8988T (cell line): ENCODE data around the gene KBTBD7.

ENCODE experiments used
- DNase-seq: peaks from one replicate; pipeline ENCODE4 v3.0.0; 2011

The KBTBD7 gene, protein sequence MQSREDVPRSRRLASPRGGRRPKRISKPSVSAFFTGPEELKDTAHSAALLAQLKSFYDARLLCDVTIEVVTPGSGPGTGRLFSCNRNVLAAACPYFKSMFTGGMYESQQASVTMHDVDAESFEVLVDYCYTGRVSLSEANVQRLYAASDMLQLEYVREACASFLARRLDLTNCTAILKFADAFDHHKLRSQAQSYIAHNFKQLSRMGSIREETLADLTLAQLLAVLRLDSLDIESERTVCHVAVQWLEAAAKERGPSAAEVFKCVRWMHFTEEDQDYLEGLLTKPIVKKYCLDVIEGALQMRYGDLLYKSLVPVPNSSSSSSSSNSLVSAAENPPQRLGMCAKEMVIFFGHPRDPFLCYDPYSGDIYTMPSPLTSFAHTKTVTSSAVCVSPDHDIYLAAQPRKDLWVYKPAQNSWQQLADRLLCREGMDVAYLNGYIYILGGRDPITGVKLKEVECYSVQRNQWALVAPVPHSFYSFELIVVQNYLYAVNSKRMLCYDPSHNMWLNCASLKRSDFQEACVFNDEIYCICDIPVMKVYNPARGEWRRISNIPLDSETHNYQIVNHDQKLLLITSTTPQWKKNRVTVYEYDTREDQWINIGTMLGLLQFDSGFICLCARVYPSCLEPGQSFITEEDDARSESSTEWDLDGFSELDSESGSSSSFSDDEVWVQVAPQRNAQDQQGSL

DNA sequence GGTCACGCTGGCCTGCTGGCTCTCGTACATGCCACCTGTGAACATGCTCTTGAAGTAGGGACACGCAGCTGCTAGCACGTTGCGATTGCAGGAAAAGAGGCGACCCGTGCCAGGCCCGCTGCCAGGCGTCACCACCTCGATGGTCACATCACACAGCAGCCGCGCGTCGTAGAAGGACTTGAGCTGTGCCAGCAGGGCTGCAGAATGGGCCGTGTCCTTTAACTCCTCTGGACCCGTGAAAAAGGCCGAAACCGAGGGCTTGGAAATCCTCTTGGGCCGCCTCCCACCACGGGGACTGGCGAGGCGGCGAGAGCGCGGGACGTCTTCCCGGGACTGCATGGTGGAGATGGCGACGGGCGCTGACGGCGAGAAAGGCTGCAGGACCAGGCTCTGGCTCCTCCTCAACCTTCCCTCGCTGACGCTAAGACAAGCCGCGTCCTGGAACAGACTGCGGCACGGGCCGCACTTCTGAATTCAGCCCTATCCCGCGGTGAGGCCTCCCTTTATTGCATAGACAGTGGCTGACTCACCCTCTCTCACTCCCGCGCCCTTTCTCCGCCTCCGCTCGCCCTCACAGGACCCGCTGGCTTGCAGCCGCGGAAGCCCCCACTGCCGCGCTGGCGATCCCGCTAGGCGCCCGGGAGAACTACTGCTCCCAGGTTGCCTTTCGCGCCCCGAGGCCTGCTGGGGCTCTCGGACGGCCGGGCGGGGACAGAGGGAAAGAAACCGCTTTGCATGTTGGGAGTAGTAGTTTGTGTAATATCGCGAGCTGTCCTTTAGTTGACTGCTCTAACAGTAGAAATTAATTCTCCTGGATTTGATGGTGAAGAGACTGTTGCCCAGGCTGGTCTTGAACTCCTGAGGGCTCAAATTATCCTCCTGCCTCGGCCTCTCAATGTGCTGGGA is at the start of gene KBTBD7:
TSS of gene KBTBD7 (minus strand) at position 651 of the 906 bp plus-strand sequence. CDS start at position 339, 312 bp downstream.
- peak; percentile 56 for DNase-seq

DNA sequence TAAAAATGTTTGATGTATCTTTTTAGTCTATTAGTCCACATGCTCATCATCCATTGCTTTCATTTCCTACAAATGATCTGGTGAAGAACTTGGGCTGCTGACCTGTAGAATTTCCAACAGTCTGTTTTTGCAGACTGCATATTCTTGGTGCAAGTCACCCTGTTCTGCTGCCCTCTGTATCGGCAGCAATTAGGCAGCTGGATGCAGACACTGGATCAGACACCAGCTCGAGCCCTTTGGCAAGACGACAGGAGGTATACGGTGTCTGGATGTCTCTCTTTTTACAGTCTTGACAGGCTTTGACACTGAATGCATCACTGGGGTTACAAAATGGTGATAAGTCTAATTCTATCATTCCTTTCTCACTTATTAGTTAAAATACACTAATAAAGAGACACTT is 47.3 kb upstream of the KBTBD7 start:
- no peak for DNase-seq

DNA sequence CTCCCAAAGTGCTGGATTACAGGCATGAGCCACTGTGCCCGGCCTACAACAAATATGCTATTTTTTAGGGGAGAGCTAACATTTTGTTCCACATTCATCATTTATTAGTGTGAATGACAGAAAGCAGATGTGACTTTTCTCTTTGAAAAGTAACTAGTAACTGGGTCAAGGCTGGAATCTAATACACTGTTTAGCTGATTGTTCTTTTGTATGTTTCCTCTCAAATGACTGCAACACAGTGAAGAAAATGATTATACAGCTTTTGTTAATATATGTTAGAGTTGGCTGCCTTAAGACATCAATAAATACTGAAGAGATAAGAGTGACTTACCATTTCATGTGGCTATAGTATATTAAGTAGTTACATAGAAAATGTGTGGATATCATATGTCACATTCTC is 42.0 kb upstream of the KBTBD7 start:
- DNase-seq = no peak

DNA sequence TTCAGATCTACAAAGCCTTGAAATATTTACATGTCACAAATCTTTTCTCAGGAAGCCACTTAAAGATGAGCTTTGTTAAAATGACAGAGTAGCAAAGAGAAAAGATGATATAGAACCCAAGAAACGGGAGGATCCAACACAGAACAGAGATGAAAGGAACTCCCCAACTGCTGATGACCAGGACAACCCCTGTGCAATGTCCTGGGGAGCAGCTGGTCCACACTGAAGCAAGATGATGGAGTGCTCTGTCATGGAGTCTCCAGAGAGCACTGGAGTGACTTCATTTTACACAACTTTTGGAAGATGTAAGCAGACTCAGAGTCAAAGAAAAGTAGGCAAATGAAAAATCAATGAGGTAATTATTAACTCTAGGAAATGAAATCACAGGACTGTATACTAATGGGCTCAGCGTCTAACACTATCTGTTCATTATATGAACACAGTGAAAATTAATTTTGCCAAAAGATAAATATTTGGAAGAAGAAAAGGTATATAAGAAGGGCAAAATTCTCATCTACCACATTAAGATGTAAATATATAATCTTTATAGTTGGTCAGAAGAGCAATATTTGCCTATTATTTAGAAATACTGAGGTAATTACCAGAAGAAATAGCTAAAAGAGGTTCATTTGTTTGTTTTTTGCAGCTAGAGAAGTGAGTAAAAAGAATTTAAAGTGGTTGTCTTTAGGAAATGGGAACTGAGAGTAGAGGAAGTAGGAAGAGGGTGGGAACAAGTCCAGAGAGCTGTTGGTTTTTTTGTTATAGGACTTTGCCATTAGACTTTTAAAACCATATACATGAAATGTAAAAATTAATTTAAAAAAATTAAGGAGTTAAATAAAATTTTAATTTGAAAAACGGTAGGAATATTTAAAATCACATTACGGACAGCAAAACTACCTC is 38.5 kb upstream of the KBTBD7 start:
- DNase-seq = no peak

DNA sequence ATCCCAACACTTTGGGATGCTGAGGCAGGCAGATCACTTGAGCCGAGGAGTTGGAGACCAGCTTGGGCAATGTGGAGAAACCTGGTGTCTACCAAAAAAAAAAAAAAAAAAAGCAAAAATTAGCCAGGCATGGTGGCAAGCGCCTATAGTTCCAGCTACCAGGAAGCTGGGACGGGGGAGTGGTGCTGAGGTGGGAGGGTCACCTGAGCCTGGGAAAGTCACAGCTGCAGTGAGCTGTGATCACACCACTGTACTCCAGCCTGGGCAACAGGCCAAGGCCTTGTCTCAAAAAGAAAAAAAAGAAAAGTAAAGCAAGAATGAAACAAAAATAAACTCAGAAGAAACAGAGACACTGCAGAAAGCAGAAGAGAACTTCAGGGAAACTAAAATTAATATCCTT is 37.4 kb upstream of the KBTBD7 start:
- DNase-seq = no peak

DNA sequence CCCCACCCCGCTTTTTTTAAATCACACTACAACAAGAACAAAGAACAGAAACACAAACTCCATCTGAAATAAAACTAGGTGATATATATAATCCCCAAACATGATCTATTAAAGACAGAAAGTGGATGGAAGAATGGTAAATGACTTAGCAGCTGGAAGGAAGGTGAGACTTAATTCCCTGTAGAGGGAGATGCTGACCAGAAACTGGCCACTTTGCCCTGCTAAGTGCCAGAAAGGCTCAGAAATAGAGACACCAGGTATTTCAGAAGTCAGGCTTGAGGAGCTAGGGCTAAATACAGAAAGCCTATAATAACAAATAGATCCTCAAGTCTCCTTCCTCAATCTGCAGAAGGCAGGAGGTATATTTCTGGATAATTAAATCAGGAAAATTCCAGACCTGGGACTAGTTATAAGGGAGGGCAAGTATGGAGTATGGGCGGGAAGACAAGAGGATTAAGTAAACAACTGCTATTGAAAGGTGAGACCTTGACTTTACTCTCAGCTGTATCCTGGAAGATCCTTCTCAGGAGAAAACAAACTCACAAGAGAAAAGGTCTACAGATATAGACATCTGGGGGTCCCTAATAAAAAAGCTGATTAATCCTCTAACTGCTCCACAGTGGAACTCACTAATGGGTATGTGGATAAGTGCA is 36.8 kb upstream of the KBTBD7 start:
- DNase-seq = no peak

DNA sequence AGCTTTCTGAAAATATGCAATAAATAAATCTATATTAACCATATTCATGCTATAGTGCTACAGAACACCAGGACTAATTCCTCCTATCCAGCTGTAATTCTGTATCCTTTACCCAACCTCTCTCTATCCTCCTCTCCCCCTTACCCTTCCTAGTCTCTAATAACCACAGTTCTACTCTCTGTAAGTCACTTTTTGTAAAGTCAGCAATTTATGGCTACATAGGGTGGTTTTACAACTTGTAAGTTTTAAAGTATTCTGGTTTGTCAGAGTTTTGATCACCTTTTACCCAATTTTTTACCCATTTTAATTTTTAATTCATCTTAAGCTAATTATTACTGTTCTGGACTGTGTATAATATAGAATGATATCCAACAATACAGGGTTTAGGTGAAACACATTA is 35.0 kb upstream of the KBTBD7 start:
- DNase-seq = no peak

DNA sequence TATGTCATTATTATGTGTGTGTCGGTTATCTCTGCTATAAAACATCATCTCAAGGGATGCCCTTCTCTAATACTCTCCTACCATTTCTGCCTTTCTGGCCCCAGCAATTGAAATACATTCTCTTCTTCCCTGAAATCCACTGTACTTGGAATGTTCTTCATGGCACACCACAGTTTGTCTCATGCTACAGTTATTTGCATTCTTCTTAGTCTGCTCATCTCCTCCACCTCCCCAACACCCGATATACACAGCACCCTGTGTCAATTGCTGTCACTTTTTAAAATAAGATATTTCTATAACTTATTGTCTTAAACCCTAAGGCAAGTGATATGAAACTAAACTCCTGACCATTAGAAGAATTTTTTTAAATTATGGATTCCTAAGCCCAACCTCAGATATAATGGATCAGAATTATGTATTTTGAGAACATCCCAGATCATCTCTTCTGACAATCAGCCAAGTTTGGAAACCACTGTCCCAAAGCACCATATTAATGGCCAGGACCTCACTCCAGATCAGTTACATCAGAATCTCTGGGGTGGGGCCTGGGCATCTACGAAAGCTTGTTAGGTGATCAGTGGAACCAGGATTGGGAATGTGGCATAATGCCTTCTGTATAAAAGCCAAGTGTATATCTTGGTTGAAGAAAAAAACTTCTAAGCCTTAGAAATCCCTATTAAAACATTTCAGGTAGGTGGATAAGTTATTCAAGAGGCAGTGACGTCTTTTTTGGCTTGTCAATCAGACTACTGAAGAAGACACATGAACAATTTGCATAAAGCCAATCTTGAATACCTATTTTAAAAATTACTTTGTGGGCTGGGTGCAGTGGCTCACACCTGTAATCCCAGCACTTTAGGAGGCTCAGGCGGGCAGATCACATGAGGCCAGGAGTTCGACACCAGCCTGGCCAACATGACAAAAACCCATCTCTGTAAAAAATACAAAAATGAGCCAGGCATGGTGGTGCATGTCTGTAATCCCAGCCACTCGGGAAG is 30.0 kb upstream of the KBTBD7 start:
- DNase-seq = no peak

DNA sequence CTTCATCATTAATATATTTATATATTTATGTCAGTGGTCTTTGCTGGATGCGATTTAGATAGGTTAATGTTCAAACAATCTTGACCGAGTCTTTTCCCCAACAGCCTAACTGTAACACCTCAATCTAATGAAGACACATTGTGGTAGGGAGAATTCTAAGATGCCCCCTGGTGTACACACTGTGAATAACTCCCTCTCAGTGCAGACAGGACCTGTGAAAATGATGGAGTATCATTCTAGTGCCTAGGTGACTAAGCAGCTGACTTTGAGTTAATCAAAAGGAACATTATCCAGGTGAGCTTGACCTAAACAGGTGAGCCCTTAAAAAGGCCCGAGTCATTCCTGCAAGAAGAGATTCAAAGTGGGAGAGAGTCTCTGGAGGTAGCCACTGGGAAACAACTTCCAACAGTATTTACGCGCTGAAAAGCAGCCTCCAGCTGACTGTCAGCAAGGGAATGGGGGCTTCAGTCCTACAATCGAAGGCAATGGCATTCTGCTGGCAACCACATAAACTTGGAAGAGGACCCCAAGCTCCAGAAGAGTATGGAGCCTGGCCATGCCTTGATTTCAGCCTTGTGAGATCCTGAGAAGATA is 28.0 kb upstream of the KBTBD7 start:
- peak; percentile 22 for DNase-seq

DNA sequence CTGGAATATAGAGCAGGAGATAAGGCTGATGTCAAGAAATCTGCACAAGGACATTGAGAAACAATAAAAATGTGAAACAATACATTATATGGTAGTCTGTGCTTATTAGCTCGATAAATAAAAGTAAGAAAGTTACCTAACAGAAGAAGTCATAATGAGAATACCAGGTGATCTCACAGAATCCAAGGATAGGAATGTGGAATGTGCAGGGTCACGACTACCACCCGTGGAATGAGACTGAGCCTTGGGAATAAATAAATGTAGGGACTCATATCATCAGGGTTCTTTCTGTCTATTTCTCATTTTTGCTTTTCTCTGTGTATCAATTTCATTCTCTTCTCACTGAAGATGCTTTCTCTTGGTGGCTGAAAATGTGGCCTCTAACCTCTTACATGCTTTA is 26.0 kb upstream of the KBTBD7 start:
- DNase-seq = no peak

DNA sequence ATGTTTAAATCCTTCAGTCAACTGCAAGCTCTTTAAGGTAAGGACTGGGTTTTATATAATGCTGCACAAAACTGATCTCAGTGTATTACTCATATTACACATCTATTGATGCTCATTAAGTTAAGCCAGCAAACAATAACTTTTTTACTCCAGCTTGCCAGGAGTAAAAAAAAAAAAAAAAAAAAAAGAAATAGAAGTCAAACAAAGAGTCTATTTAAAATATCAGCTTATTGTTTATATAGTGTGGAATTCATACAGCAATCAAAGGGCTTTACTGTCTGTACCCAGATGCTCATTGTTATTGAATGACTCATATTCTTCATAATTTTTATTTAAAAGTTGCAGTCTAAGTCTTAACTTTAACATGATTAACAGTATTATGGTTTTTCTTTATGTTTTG is 21.8 kb upstream of the KBTBD7 start:
- no peak for DNase-seq

DNA sequence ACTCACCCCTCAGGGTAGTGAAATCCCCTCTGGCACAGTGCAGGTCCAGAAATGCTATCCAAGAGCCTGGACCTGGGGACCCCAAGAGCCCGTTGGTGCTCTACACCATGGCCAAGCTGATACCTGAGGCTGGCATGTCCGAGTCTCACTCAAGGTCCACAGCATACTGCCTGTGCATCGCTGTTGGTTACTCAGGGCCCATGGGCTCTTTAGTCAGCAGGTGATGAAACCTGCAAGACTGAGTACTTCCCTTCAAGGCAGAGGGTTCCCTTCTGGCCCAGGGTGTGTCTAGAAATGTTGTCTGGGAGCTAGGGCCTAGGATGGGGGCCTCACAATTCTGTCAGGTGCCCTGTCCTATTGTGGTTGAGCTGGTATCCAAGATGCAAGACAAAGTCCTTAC is 19.6 kb upstream of the KBTBD7 start:
- DNase-seq = no peak

DNA sequence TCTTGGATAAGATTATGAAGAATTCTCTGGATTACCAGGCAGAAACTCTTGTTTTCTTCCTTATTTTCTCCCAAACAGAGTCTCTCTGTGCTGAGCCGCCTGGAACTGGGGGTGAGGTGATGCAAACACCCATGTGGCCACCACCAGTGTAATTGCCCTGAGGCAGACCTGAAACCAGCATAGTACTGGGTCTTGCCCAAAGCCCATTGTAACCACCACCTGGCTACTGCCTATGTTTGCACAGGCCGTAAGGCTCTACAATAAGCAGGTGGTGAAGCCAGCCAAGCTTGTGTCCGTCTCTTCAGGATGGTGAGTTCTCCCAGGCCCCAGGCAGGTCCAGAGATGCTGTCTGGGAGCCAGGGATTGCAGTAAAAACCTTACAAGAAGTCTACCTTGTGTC is 18.9 kb upstream of the KBTBD7 start:
- DNase-seq = no peak

DNA sequence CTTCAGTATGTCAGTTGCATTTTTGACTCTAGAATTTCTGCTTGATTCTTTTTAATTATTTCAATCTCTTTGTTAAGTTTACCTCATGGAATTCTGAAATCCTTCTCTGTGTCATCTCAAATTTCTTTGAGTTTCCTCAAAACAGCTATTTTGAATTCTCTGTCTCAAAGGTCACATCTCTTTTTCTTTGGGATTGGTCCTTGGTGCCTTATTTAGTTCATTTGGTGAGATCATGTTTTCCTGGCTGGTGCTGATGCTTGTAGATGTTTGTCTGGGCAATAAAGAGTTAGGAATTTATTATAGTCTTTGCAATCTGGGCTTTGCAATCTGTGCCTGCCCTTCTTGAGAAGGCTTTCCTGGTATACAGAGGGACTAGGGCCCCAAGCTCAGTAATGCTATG is 18.5 kb upstream of the KBTBD7 start:
- DNase-seq = no peak

DNA sequence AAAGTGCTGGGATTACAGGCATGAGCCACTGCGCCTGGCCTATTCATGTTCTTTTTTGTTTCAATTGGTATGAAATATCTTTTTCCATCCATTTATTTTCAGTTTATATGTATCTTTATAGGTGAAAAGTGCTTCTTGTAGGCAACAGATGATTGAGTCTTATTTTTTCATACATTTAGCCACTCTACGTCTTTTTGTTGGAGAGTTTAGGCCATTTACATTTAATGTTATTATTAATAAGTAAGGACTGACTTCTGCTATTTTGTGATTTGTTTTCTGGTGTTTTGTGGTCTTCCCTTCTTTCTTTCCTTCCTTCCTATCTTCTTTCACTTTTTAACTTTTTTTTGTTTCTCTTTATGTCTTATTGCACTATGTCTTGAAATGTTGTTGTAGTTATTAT is 16.7 kb upstream of the KBTBD7 start:
- no peak for DNase-seq

DNA sequence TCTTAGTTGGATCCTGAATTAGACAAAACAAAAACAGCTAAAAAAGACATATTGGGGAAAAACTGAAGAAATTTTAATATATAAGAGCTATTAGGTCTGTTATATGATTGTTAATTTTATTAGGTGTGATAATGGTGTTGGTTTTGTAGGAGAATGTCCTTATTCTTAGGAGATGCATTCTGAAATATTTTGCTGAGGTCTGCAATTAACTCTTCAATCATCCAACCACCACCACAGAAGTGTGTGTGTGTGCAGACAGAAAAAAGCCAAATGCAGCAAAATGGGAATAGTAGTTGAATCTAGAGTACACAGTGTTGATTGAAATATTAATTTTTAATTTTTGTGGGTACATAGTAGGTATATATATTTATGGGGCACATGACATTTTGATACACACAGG is 12.1 kb upstream of the KBTBD7 start:
- DNase-seq = no peak

DNA sequence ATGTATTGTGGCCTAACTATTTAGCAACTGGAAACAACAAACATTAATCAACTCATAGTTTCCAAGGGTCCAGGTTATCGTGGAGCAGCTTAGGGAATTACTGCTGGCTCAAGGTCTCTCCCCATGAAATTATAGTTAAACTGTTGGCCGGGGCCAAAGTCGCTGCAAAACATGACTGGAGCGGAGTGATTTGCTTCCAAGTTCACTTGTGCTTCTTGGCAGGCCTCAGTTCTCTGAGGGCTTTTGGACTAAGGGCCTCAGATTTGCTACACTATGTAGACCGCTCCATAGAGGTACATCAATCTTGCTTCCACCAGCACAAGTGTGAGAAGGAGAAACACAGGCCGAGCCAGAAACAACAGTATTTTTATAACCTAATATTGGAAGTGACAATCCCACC is 9.4 kb upstream of the KBTBD7 start:
- no peak for DNase-seq

DNA sequence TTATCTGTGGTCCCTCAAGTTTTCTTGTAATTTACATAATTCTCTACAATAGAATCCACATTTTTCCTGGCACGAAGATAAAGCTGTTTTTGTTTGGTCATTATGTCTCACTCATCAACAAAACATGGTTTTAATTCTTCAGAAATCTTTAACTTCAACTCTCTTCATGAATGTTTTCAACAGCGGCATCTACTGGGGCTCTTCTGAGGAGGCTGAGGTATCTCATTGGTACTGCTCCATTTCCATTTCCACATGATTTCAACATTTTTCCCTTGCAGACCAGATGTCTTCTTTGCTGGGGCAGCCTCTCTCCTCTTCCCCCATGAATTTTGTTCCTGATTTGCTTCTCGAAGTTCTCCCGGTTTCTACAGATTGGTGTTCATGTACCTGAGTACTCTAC is 5.8 kb upstream of the KBTBD7 start:
- DNase-seq = no peak

DNA sequence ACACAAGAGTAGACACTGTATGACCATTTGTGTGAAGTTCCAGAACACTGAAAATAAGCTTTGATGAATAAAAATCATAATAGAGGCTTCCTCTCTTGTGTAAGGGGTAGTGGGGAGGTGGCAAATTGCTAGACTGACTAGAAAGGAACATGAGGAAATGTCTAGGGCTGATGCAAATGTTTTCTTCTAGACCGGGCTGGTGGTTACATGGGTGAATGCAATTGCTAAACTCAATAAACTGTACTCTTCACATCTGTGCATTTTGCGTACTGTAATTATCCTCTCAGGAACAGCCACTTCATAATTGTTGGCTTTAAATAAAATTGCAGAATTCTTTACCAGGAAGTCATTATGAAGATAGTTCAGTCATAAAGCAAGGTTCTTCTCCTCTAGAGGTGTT is 5.2 kb upstream of the KBTBD7 start:
- DNase-seq = no peak

DNA sequence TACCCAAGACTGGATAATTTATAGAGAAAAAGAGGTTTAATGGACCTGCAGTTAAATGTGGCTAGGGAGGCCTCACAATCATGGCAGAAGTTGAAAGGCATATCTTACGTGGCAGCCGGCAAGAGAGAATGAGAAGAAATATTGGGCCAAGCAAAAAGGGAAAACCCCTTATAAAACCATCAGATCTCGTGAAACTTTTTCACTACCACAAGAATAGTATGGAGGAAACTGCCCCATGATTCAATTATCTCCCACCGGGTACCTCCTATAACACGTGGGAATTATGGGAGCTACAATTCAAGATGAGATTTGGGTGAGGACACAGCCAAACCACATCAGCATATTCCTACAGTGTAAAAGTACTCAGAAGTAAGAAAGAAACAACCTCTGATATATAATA is 4.7 kb upstream of the KBTBD7 start:
- DNase-seq = no peak
